Activated CD8-positive, alpha-beta memory T cell treated with anti-CD3 and anti-CD28 coated beads, Interleukin-2, amount 50 U/mL, for 24 hours (primary cell): ENCODE data around the gene ARHGEF38.

Experiments used
- DNase-seq: peaks from one replicate; pipeline ENCODE4 v3.0.0-alpha.2; 2020; ENCODE audit errors: extremely low read depth

ARHGEF38 gene

GRCh38 chr4:105560421-105560848, 8.0 kb downstream of the ARHGEF38 start:
- DNase-seq: no peak

GRCh38 chr4:105563352-105563751, 10.9 kb downstream of the ARHGEF38 start:
- DNase-seq: no peak

- DNase-seq: no peak
These were observed 16.2 kb downstream of the ARHGEF38 start for GRCh38 chr4:105568584-105568983.

- no peak for DNase-seq
These were observed 16.8 kb downstream of the ARHGEF38 start for GRCh38 chr4:105569057-105569865.

- no peak for DNase-seq
These were observed 17.4 kb downstream of the ARHGEF38 start for GRCh38 chr4:105569866-105570236.

GRCh38 chr4:105572296-105572695, 19.9 kb downstream of the ARHGEF38 start:
- DNase-seq: no peak

- DNase-seq: no peak
These were observed 34.4 kb downstream of the ARHGEF38 start for GRCh38 chr4:105586638-105587328.

- no peak for DNase-seq
These were observed 35.4 kb downstream of the ARHGEF38 start for GRCh38 chr4:105587841-105588240.

GRCh38 chr4:105588252-105588651, 35.8 kb downstream of the ARHGEF38 start:
- no peak for DNase-seq

- no peak for DNase-seq
These were observed 39.2 kb downstream of the ARHGEF38 start for GRCh38 chr4:105591573-105591972.

- no peak for DNase-seq
These were observed 41.9 kb downstream of the ARHGEF38 start for GRCh38 chr4:105594099-105595010.

GRCh38 chr4:105596684-105597083, 44.3 kb downstream of the ARHGEF38 start:
- no peak for DNase-seq

GRCh38 chr4:105598052-105598451, 45.6 kb downstream of the ARHGEF38 start:
- DNase-seq: no peak

GRCh38 chr4:105598787-105599186, 46.4 kb downstream of the ARHGEF38 start:
- DNase-seq: no peak

GRCh38 chr4:105599482-105599881, 47.1 kb downstream of the ARHGEF38 start:
- DNase-seq: no peak

GRCh38 chr4:105599932-105600655, 47.7 kb downstream of the ARHGEF38 start:
- no peak for DNase-seq

GRCh38 chr4:105600951-105601350, 48.5 kb downstream of the ARHGEF38 start:
- DNase-seq: no peak

- no peak for DNase-seq
These were observed 49.0 kb downstream of the ARHGEF38 start for GRCh38 chr4:105601406-105601805.

- no peak for DNase-seq
These were observed 50.7 kb downstream of the ARHGEF38 start for GRCh38 chr4:105603158-105603557.

GRCh38 chr4:105605493-105605892, 53.1 kb downstream of the ARHGEF38 start:
- DNase-seq: no peak

GRCh38 chr4:105607876-105608275, 55.5 kb downstream of the ARHGEF38 start:
- no peak for DNase-seq
